ENCODE measurements around the gene CAPN1. TPM values are rescaled to one million over a fixed set of nuclear protein-coding genes. Genes with fewer than 3 reads are reported as not detected.

Gene CAPN1
- total and polyA plus RNA-seq, 2 of the 13 experiments (the other 11 are each of a cell fraction or from before 2014, with no cell fraction given), result 57.3 to 82.6 TPM

GRCh38 chr11:65214212-65214845, 32.6 kb downstream of the CAPN1 start:
- POLR2A ChIA-PET, result interaction anchor here (0.6 kb wide), 1 partner anchor 58 kb away, joined by 3 read pairs; no protein-coding TSS in a partner anchor
- WGBS (ENCODE audit: low lambda C conversion rate), result 75% methylated on average over 5 of the region's 16 CpGs
- no peaks in the 10 kb centered on the region for H3K27me3 ChIP-seq (ENCODE audit: control insufficient read depth in 1 of 2, insufficient read depth in 2 of 2, low read length in 2 of 2)
- no peaks in the 10 kb centered on the region for H4K20me1 ChIP-seq (ENCODE audit: insufficient read depth, low read length)
- DNase-seq (ENCODE audit: low spot score) (no peak), FAIRE-seq (no peak), ATAC-seq (no peak)
- intact Hi-C loops (cut with micrococcal nuclease; ENCODE audit: unreplicated experiment), result no loop called here
- H3K9me3 ChIP-seq (ENCODE audit: low read length), result no peaks in the 10 kb centered on the region
- H3K27ac ChIP-seq (ENCODE audit: extremely low read length, insufficient read depth, low read length), result no peak overlapping the region
- CTCF ChIA-PET (ENCODE audit: low intra/inter-chr PET ratio, low total read pairs), result no interaction called here
- no peak overlapping the region for H3K4me2 ChIP-seq (ENCODE audit: low read depth, low read length)
- in situ Hi-C loops (cut with HindIII; ENCODE audit: extremely low pct_ligation_motif_present, low pct_unique_long_range_greater_than_20kb), result no loop called here
- H3K36me3 ChIP-seq (replicated peaks in 1 of 2; ENCODE audit: control insufficient read depth in 1 of 2, insufficient read depth in 2 of 2, low read length in 2 of 2), result peaks cover 7 to 14% of the 10 kb centered on the region in 2 experiments; a peak in 4 of 5 replicates
- H3K4me3 ChIP-seq (replicated peaks in 1 of 3; ENCODE audit: insufficient read depth in 1 of 3, low read depth in 2 of 3, low read length in 3 of 3), result no peak overlapping the region
- H3K4me1 ChIP-seq (ENCODE audit: insufficient read depth, low read length), result peaks cover 2% of the 10 kb centered on the region; the same call in 1 of the 2 replicates
- no TSS peak for BruUV-seq (replicated peaks)
- no peak overlapping the region for H2AFZ ChIP-seq (ENCODE audit: low read length)
- TF ChIP-seq SRSF4 (IDR thresholded peaks at IDR 0.05; ENCODE audit: low read depth, low read length, poor library complexity, severe bottlenecking), result no peak
- TF ChIP-seq ASH2L (IDR thresholded peaks at IDR 0.05; ENCODE audit: insufficient read length, low read depth, low read length), result no peak
- peak; percentile 39 for TF ChIP-seq AGO1 (IDR thresholded peaks at IDR 0.05; ENCODE audit: low read depth, low read length, poor library complexity, severe bottlenecking)
- no peak for TF ChIP-seq MAFF (IDR thresholded peaks at IDR 0.05; ENCODE audit: low read depth, low read length)
- no peaks in the 10 kb centered on the region for H3K79me2 ChIP-seq (ENCODE audit: insufficient read depth, low read length)
- no peak overlapping the region for H3K9ac ChIP-seq (ENCODE audit: insufficient read depth, low read depth, low read length)

- ATAC-seq (peak; percentile 7; the same call in 2 of the 3 replicates), DNase-seq (ENCODE audit: low spot score) (no peak), FAIRE-seq (no peak)
- Histone ChIP-seq H3K36me3 (replicated peaks in 1 of 2; ENCODE audit: control insufficient read depth in 1 of 2, insufficient read depth in 2 of 2, low read length in 2 of 2) (0 out of 5 replicates have a peak, but pooled peaks cover 1 to 4% of the 10 kb centered on the region in 2 experiments), H3K79me2 (ENCODE audit: insufficient read depth, low read length) (no peaks in the 10 kb centered on the region), H3K4me1 (ENCODE audit: insufficient read depth, low read length) (peaks cover 9% of the 10 kb centered on the region), H3K27me3 (ENCODE audit: control insufficient read depth in 1 of 2, insufficient read depth in 2 of 2, low read length in 2 of 2) (peaks cover 0 to 4% of the 10 kb centered on the region in 2 experiments; a peak in 1 of 5 replicates), H3K9ac (ENCODE audit: insufficient read depth, low read depth, low read length) (no peak overlapping the region), H3K4me2 (ENCODE audit: low read depth, low read length) (no peak overlapping the region), H3K9me3 (ENCODE audit: low read length) (no peaks in the 10 kb centered on the region), H2AFZ (ENCODE audit: low read length) (no peak overlapping the region), H3K27ac (ENCODE audit: extremely low read length, insufficient read depth, low read length) (no peak overlapping the region), H4K20me1 (ENCODE audit: insufficient read depth, low read length) (no peaks in the 10 kb centered on the region), H3K4me3 (replicated peaks in 1 of 3; ENCODE audit: insufficient read depth in 1 of 3, low read depth in 2 of 3, low read length in 3 of 3) (no peak overlapping the region)
- ChIA-PET POLR2A (no interaction called here), CTCF (ENCODE audit: low intra/inter-chr PET ratio, low total read pairs) (no interaction called here)
- intact Hi-C loops (cut with micrococcal nuclease; ENCODE audit: unreplicated experiment), result no loop called here
- 75% methylated on average over 24 of the region's 24 CpGs for WGBS (ENCODE audit: low lambda C conversion rate)
- no TSS peak for BruUV-seq (replicated peaks)
- in situ Hi-C loops (cut with HindIII; ENCODE audit: extremely low pct_ligation_motif_present, low pct_unique_long_range_greater_than_20kb), result loop anchor here (5.0 kb wide), 1 partner anchor 42 kb away; no protein-coding TSS in a partner anchor
- TF ChIP-seq ASH2L (IDR thresholded peaks at IDR 0.05; ENCODE audit: insufficient read length, low read depth, low read length) (peak; percentile 83), HES4 (CRISPR knock-in tag; IDR thresholded peaks at IDR 0.05; ENCODE audit: borderline replicate concordance) (no peak), AHDC1 (CRISPR knock-in tag; IDR thresholded peaks at IDR 0.05; ENCODE audit: borderline replicate concordance) (no peak), HNRNPL (IDR thresholded peaks at IDR 0.05; ENCODE audit: low read depth, low read length) (peak; percentile 40; the same call in 1 of the 2 replicates), ZNF350 (CRISPR knock-in tag; IDR thresholded peaks at IDR 0.05; ENCODE audit: borderline replicate concordance, low read depth) (no peak), SETDB1 (CRISPR knock-in tag; IDR thresholded peaks at IDR 0.05; ENCODE audit: borderline replicate concordance) (no peak)
Observed at GRCh38 chr11:65215441-65216076, 33.8 kb downstream of the CAPN1 start.
